NCI-H2227 (cell line): ENCODE results near the gene GABRR2.
A peak's percentile ranks its signal among the peaks of the same experiment; 100 is the strongest.
"Not testable (repeated sequence)": the region's sequence is repeated elsewhere in the genome, so short reads cannot be mapped to it uniquely, and the experiment has no call there.

Experiments
- DNase-seq: peaks from one replicate; lab custom pipeline; 2025; ENCODE audit not compliant: unreplicated experiment; lab: John Stamatoyannopoulos, UW

GABRR2 gene

GRCh38 chr6:89260310-89260709, 54.8 kb downstream of the GABRR2 start:
- DNase-seq, result no peak

GRCh38 chr6:89258912-89259311, 56.2 kb downstream of the GABRR2 start:
- no peak for DNase-seq

GRCh38 chr6:89257781-89258180, 57.3 kb downstream of the GABRR2 start:
- DNase-seq, result no peak

GRCh38 chr6:89257346-89257745, 57.8 kb downstream of the GABRR2 start:
- DNase-seq, result no peak

GRCh38 chr6:89255417-89255816, 59.7 kb downstream of the GABRR2 start:
- no peak for DNase-seq

GRCh38 chr6:89254569-89254968, 60.5 kb downstream of the GABRR2 start:
- DNase-seq, result no peak

GRCh38 chr6:89252907-89253306, 62.2 kb downstream of the GABRR2 start:
- no peak for DNase-seq

- no peak for DNase-seq
Observed at GRCh38 chr6:89251976-89252375, 63.1 kb downstream of the GABRR2 start.

GRCh38 chr6:89251170-89251569, 63.9 kb downstream of the GABRR2 start:
- DNase-seq, result no peak

GRCh38 chr6:89250239-89250638, 64.9 kb downstream of the GABRR2 start:
- no peak for DNase-seq

- DNase-seq, result no peak
Observed at GRCh38 chr6:89244241-89244985, 70.7 kb downstream of the GABRR2 start.

GRCh38 chr6:89243331-89243629, 71.8 kb downstream of the GABRR2 start:
- no peak for DNase-seq

GRCh38 chr6:89242574-89243330, 72.3 kb downstream of the GABRR2 start:
- peak; percentile 54 for DNase-seq

- no peak for DNase-seq
Observed at GRCh38 chr6:89239338-89239737, 75.8 kb downstream of the GABRR2 start.

GRCh38 chr6:89237158-89237557, 77.9 kb downstream of the GABRR2 start:
- DNase-seq, result no peak

GRCh38 chr6:89233605-89234004, 81.5 kb downstream of the GABRR2 start:
- DNase-seq, result not testable (repeated sequence)

GRCh38 chr6:89222712-89223039, 92.4 kb downstream of the GABRR2 start:
- DNase-seq, result no peak

GRCh38 chr6:89221971-89222711, 93.0 kb downstream of the GABRR2 start:
- peak; percentile 28 for DNase-seq

GRCh38 chr6:89221129-89221528, 94.0 kb downstream of the GABRR2 start:
- DNase-seq, result no peak

- DNase-seq, result peak; percentile 28
Observed at GRCh38 chr6:89217299-89217910, 97.7 kb downstream of the GABRR2 start, which contains the start of gene GABRR1. TSS of gene GABRR1 (minus strand) at chr6:89217358. CDS start at chr6:89217322, 36 bp downstream.

GRCh38 chr6:89216411-89216810, 98.7 kb downstream of the GABRR2 start:
- no peak for DNase-seq

- DNase-seq, result no peak
Observed at GRCh38 chr6:89215391-89215790, 99.7 kb downstream of the GABRR2 start.
